Muscle of back (tissue), 13 donors: ENCODE results near the gene IGSF1. TPM values are rescaled to one million over a fixed set of nuclear protein-coding genes. Genes with fewer than 3 reads are reported as not detected.

Experiments
- DNase-seq, 3 donors: peaks; one replicate each; pipeline versions ENCODE4 v3.0.0 to v3.0.0-alpha.2; 2013
- long read RNA-seq, 9 donors: transcript quantifications; one replicate each; lab custom pipeline, GENCODE V29; 2026
- polyA plus RNA-seq, 10 donors: library from polyadenylated mRNA; unstranded; fragments of 120-200 nt; gene quantifications; one replicate each; pipeline ENCODE4 v1.2.1, GENCODE V29; 2013; ENCODE audit not compliant: insufficient read length in 10 of 10

The IGSF1 gene
- polyA plus RNA-seq: 10 to 100 TPM; 46.3 to 94.8 (median 75.7) TPM
- long read RNA-seq, donor 1, full-length matches to known transcripts: 7 of 46 reads
- long read RNA-seq, donor 1, partial matches to known transcripts: 39 of 46 reads
- long read RNA-seq, donor 1, other reads (novel, unspliced or antisense): 0 of 46 reads
- long read RNA-seq, donor 2, full-length matches to known transcripts: 6 of 47 reads
- long read RNA-seq, donor 2, partial matches to known transcripts: 41 of 47 reads
- long read RNA-seq, donor 2, other reads (novel, unspliced or antisense): 0 of 47 reads
- long read RNA-seq, donor 3: 0 reads
- long read RNA-seq, donor 4, full-length matches to known transcripts: 3 of 38 reads
- long read RNA-seq, donor 4, partial matches to known transcripts: 35 of 38 reads
- long read RNA-seq, donor 4, other reads (novel, unspliced or antisense): 0 of 38 reads
- long read RNA-seq, donor 5, partial matches to known transcripts: 21 of 24 reads
- long read RNA-seq, donor 5, other reads (novel, unspliced or antisense): 0 of 24 reads
- long read RNA-seq, donor 6, full-length matches to known transcripts: 5 of 35 reads
- long read RNA-seq, donor 6, partial matches to known transcripts: 30 of 35 reads
- long read RNA-seq, donor 6, other reads (novel, unspliced or antisense): 0 of 35 reads
- long read RNA-seq, donor 7, partial matches to known transcripts: 24 of 25 reads
- long read RNA-seq, donor 7, other reads (novel, unspliced or antisense): 0 of 25 reads
- long read RNA-seq, donor 8, full-length matches to known transcripts: 4 of 9 reads
- long read RNA-seq, donor 8, partial matches to known transcripts: 5 of 9 reads
- long read RNA-seq, donor 8, other reads (novel, unspliced or antisense): 0 of 9 reads
- long read RNA-seq, donor 9: 0 reads

GRCh38 chrX:131288738-131289511 is at the start of gene IGSF1:
Gene IGSF1, minus strand, starts transcription at chrX:131289306. Its CDS starts 2,632 bp downstream, at chrX:131286674.
- peak; percentile 59 to 84 (median 76) for DNase-seq

- DNase-seq: no peak
Measured at GRCh38 chrX:131332331-131332730, 43.2 kb upstream of the IGSF1 start.

GRCh38 chrX:131331152-131331551 is 42.0 kb upstream of the IGSF1 start:
- DNase-seq: no peak

GRCh38 chrX:131330735-131331134 is 41.6 kb upstream of the IGSF1 start:
- DNase-seq: no peak

GRCh38 chrX:131322651-131323050 is 33.5 kb upstream of the IGSF1 start:
- no peak for DNase-seq

- no peak for DNase-seq
Measured at GRCh38 chrX:131317326-131317725, 28.2 kb upstream of the IGSF1 start.

- no peak for DNase-seq
Measured at GRCh38 chrX:131316260-131316659, 27.2 kb upstream of the IGSF1 start.

GRCh38 chrX:131308980-131309379 is 19.9 kb upstream of the IGSF1 start:
- no peak for DNase-seq

- DNase-seq: no peak
Measured at GRCh38 chrX:131306601-131307000, 17.5 kb upstream of the IGSF1 start.

GRCh38 chrX:131305926-131306325 is 16.8 kb upstream of the IGSF1 start:
- DNase-seq: no peak

- no peak for DNase-seq
Measured at GRCh38 chrX:131302701-131303100, 13.6 kb upstream of the IGSF1 start.

GRCh38 chrX:131301155-131301554 is 12.0 kb upstream of the IGSF1 start:
- DNase-seq: no peak

GRCh38 chrX:131298846-131299245 is 9.7 kb upstream of the IGSF1 start:
- DNase-seq: no peak

GRCh38 chrX:131298036-131298435 is 8.9 kb upstream of the IGSF1 start:
- DNase-seq: no peak

GRCh38 chrX:131289527-131289926 is 421 bp upstream of the IGSF1 start:
- DNase-seq: no peak

- DNase-seq: no peak
Measured at GRCh38 chrX:131288188-131288587, 918 bp downstream of the IGSF1 start.

GRCh38 chrX:131287560-131288179 is 1.4 kb downstream of the IGSF1 start:
- no peak for DNase-seq

GRCh38 chrX:131279617-131280016 is 9.5 kb downstream of the IGSF1 start:
- DNase-seq: no peak

- no peak for DNase-seq
Measured at GRCh38 chrX:131279197-131279596, 9.9 kb downstream of the IGSF1 start.

- DNase-seq: no peak
Measured at GRCh38 chrX:131277543-131278136, 11.5 kb downstream of the IGSF1 start.

- no peak for DNase-seq
Measured at GRCh38 chrX:131273011-131273410, 16.1 kb downstream of the IGSF1 start.
